ENCODE measurements around the gene ITK.
A peak's percentile ranks its signal among the peaks of the same experiment; 100 is the strongest.

The ITK gene

DNA sequence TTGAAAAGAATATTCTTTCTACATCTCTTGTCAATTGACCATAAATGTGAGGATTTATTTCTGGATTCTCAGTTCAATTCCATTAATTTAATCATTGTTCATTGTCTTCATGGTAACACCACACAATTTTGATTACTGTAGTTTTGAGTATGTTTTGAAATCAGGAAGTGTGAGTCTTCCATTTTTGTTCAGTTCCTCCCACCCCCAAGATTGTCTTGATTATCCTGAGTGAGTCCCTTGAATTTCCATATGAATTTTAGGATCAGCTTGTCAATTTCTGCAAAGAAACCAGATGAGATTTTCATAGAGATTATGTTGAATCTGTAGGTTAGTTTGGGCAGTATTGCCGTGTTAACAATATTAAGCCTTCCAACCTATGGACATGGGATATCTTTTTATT, 94.8 kb downstream of the ITK start:
- TF ChIP-seq, protein P1, sequence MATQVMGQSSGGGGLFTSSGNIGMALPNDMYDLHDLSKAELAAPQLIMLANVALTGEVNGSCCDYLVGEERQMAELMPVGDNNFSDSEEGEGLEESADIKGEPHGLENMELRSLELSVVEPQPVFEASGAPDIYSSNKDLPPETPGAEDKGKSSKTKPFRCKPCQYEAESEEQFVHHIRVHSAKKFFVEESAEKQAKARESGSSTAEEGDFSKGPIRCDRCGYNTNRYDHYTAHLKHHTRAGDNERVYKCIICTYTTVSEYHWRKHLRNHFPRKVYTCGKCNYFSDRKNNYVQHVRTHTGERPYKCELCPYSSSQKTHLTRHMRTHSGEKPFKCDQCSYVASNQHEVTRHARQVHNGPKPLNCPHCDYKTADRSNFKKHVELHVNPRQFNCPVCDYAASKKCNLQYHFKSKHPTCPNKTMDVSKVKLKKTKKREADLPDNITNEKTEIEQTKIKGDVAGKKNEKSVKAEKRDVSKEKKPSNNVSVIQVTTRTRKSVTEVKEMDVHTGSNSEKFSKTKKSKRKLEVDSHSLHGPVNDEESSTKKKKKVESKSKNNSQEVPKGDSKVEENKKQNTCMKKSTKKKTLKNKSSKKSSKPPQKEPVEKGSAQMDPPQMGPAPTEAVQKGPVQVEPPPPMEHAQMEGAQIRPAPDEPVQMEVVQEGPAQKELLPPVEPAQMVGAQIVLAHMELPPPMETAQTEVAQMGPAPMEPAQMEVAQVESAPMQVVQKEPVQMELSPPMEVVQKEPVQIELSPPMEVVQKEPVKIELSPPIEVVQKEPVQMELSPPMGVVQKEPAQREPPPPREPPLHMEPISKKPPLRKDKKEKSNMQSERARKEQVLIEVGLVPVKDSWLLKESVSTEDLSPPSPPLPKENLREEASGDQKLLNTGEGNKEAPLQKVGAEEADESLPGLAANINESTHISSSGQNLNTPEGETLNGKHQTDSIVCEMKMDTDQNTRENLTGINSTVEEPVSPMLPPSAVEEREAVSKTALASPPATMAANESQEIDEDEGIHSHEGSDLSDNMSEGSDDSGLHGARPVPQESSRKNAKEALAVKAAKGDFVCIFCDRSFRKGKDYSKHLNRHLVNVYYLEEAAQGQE (IDR thresholded peaks at IDR 0.05; ENCODE audit: insufficient replicate concordance, low read depth), result no peak
- TF ChIP-seq, protein P2, sequence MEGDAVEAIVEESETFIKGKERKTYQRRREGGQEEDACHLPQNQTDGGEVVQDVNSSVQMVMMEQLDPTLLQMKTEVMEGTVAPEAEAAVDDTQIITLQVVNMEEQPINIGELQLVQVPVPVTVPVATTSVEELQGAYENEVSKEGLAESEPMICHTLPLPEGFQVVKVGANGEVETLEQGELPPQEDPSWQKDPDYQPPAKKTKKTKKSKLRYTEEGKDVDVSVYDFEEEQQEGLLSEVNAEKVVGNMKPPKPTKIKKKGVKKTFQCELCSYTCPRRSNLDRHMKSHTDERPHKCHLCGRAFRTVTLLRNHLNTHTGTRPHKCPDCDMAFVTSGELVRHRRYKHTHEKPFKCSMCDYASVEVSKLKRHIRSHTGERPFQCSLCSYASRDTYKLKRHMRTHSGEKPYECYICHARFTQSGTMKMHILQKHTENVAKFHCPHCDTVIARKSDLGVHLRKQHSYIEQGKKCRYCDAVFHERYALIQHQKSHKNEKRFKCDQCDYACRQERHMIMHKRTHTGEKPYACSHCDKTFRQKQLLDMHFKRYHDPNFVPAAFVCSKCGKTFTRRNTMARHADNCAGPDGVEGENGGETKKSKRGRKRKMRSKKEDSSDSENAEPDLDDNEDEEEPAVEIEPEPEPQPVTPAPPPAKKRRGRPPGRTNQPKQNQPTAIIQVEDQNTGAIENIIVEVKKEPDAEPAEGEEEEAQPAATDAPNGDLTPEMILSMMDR (IDR thresholded peaks at IDR 0.05; ENCODE audit: insufficient read depth, low read length), result no peak
- peak; percentile 60; the same call in 1 of the 2 replicates for TF ChIP-seq SPI1 (IDR thresholded peaks at IDR 0.05; ENCODE audit: borderline replicate concordance, low read depth)
- no peaks in the 10 kb centered on the region for H3K27me3 ChIP-seq (ENCODE audit: insufficient read depth, poor library complexity, severe bottlenecking)
- no peak overlapping the region for H3K4me3 ChIP-seq (replicated peaks; ENCODE audit: insufficient read depth, low read length)
- DNase-seq (ENCODE audit: low read depth in 1 of 2, low spot score in 1 of 2), result no peak
- H3K27ac ChIP-seq (replicated peaks), result no peak overlapping the region

DNA sequence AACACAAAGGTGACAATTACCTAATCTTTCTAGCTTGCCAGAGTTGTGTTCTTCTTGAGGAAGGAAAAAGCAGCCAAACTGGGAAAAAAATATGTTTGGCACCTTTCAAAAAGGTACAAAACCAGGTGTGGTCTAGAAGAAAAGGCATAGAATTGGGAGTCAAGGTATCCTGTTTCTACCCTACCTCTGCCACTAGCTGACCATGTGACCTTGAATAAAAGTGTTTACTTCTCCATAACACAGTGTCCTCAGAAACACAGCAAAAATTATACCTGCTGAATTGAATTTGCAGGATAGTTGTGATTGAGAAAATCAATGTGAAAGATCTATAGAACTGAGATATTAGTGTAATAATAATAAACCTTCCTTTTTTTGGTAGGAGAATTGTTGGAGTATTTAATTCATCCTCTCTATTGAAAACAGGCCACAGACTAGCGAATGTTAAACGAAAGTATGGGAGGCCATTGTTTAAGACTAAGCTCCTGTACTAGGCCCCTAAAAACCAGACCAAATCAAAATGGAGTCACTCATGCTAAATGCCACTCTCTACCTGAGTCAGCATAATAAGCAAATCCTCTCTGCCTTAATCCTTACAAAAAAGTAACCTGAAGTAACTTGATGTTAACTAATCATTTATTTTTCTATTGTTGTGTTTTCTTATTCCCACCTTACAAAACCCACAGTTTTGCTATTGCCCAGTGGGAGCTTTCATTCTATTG, 97.8 kb downstream of the ITK start:
- no peak overlapping the region for H3K27ac ChIP-seq (replicated peaks)
- TF ChIP-seq, protein P2 (IDR thresholded peaks at IDR 0.05; ENCODE audit: insufficient read depth, low read length), result no peak
- TF ChIP-seq, protein P1 (IDR thresholded peaks at IDR 0.05; ENCODE audit: insufficient replicate concordance, low read depth), result no peak
- TF ChIP-seq POLR2AphosphoS5 (IDR thresholded peaks at IDR 0.05; ENCODE audit: low read depth) (no peak), GABPA (IDR thresholded peaks at IDR 0.05; ENCODE audit: low read depth) (no peak), SPI1 (IDR thresholded peaks at IDR 0.05; ENCODE audit: borderline replicate concordance, low read depth) (no peak)
- DNase-seq (ENCODE audit: low read depth in 1 of 2, low spot score in 1 of 2), result no peak
- no peaks in the 10 kb centered on the region for H3K27me3 ChIP-seq (ENCODE audit: insufficient read depth, poor library complexity, severe bottlenecking)
- H3K4me3 ChIP-seq (replicated peaks; ENCODE audit: insufficient read depth, low read length), result no peak overlapping the region

DNA sequence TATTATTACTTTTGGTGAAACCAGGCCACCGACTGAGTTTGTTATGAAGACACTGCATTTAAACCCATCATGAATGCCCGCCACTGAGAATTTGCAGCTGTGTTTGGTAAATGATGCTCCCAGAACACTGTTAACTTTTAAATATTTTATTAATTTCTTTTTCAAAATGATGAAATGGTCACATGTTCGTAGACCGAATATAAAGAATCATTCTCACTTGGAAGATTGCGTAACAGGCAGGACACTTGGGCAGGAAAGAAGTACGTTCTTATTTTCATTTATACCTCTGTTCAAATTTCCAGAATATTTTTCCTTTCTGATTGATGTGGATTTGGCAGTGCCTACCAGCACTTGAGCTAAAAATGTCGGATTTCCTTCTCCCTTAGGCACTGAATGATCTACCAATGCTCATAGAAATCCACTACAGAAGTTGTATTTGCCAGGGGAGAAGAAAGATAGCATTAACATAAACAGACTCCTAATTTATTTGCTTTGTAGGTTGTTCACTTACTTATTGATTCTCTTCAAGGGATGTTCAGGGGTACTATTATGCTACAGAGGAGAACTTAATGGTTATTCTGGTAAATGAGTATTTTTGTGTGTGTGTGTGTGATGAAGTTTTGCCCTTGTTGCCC, 99.1 kb downstream of the ITK start:
- no peak overlapping the region for H3K27ac ChIP-seq (replicated peaks)
- DNase-seq (ENCODE audit: low read depth in 1 of 2, low spot score in 1 of 2), result no peak
- no peak overlapping the region for H3K4me3 ChIP-seq (replicated peaks; ENCODE audit: insufficient read depth, low read length)
- H3K27me3 ChIP-seq (ENCODE audit: insufficient read depth, poor library complexity, severe bottlenecking), result no peaks in the 10 kb centered on the region
- no peak for TF ChIP-seq GABPA (IDR thresholded peaks at IDR 0.05; ENCODE audit: low read depth)
- no peak for TF ChIP-seq POLR2AphosphoS5 (IDR thresholded peaks at IDR 0.05; ENCODE audit: low read depth)
- TF ChIP-seq, protein P2 (IDR thresholded peaks at IDR 0.05; ENCODE audit: insufficient read depth, low read length), result no peak
- TF ChIP-seq SPI1 (IDR thresholded peaks at IDR 0.05; ENCODE audit: borderline replicate concordance, low read depth), result no peak
- TF ChIP-seq, protein P1 (IDR thresholded peaks at IDR 0.05; ENCODE audit: insufficient replicate concordance, low read depth), result no peak

Data from HL-60 (cell line).